CD14-positive monocyte (primary cell): ENCODE data around the gene GLS. TPM values are rescaled to one million over a fixed set of nuclear protein-coding genes. Genes with fewer than 3 reads are reported as not detected.
A peak's percentile ranks its signal among the peaks of the same experiment; 100 is the strongest.

Experiments used
- DNase-seq, 3 donors: peaks; one replicate each; pipeline ENCODE4 v3.0.0-alpha.2; 2011 to 2022
- H2AFZ ChIP-seq: 2 replicates; pipeline ENCODE4 v1.6.0; 2012; ENCODE audit warnings: mild to moderate bottlenecking, low read depth, low read length, inconsistent platforms; ENCODE audit not compliant: insufficient read depth, poor library complexity, severe bottlenecking
- H3K27ac ChIP-seq, 2 donors: 1 replicate in 1 of 2; 2 replicates in 1 of 2; pipeline ENCODE4 v1.5.1; 2012 to 2013; ENCODE audit warnings: low read length in 2 of 2, control low read depth in 1 of 2, inconsistent platforms in 1 of 2, low read depth in 1 of 2, mild to moderate bottlenecking in 1 of 2
- H3K27me3 ChIP-seq, 2 donors: one replicate each; pipeline versions ENCODE4 v1.6.0 to v1.6.1; 2011 to 2013; ENCODE audit warnings: low read length in 2 of 2; ENCODE audit not compliant: control insufficient read depth in 2 of 2, insufficient read depth in 2 of 2
- H3K36me3 ChIP-seq, 2 donors: replicated peaks in 1 of 2; 1 replicate in 1 of 2; 2 replicates in 1 of 2; pipeline versions ENCODE4 v1.5.1 to v1.6.1; 2012 to 2013; ENCODE audit warnings: low read length in 2 of 2, control low read depth in 1 of 2, inconsistent platforms in 1 of 2, mild to moderate bottlenecking in 1 of 2; ENCODE audit not compliant: insufficient read depth in 2 of 2, control insufficient read depth in 1 of 2
- H3K4me1 ChIP-seq, 2 donors: 1 replicate in 1 of 2; 2 replicates in 1 of 2; pipeline versions ENCODE4 v1.5.1 to v1.6.1; 2012 to 2013; ENCODE audit warnings: low read length in 2 of 2, control low read depth in 1 of 2, inconsistent platforms in 1 of 2, mild to moderate bottlenecking in 1 of 2, moderate library complexity in 1 of 2; ENCODE audit not compliant: insufficient read depth in 2 of 2, control insufficient read depth in 1 of 2
- H3K4me2 ChIP-seq: replicated peaks from 2 replicates; pipeline ENCODE3; 2012; ENCODE audit warnings: low read length, moderate library complexity, mild to moderate bottlenecking; ENCODE audit not compliant: poor library complexity, severe bottlenecking; ENCODE audit errors: extremely low read depth
- H3K4me3 ChIP-seq, 3 experiments: fragments of 200-600 bp in 1 of 3; sonication (generic) in 1 of 3; replicated peaks in 1 of 3; 1 replicate in 2 of 3; 2 replicates in 1 of 3; pipeline ENCODE4 v1.5.1; 2011 to 2013; ENCODE audit warnings: low read length in 3 of 3, mild to moderate bottlenecking in 3 of 3, control low read depth in 2 of 3, low read depth in 2 of 3, inconsistent platforms in 1 of 3, moderate library complexity in 1 of 3
- H3K79me2 ChIP-seq: 2 replicates; pipeline ENCODE4 v1.6.0; 2012; ENCODE audit warnings: mild to moderate bottlenecking, control low read depth, inconsistent platforms, low read length, moderate library complexity; ENCODE audit not compliant: insufficient read depth
- H3K9ac ChIP-seq: 2 replicates; pipeline ENCODE4 v1.6.0; 2017; ENCODE audit warnings: low read length, mild to moderate bottlenecking; ENCODE audit not compliant: insufficient read depth, poor library complexity, severe bottlenecking
- H3K9me3 ChIP-seq, 2 donors: replicated peaks in 1 of 2; 1 replicate in 1 of 2; 2 replicates in 1 of 2; pipeline versions ENCODE4 v1.5.1 to v1.6.1; 2012 to 2013; ENCODE audit warnings: low read length in 2 of 2, control low read depth in 1 of 2; ENCODE audit not compliant: control insufficient read depth in 1 of 2, insufficient read depth in 1 of 2
- H4K20me1 ChIP-seq: 2 replicates; pipeline ENCODE4 v1.6.0; 2012; ENCODE audit warnings: mild to moderate bottlenecking, low read length, control low read depth, moderate library complexity; ENCODE audit not compliant: insufficient read depth
- H3K27ac Mint-ChIP-seq, 7 donors: one replicate each; pipeline ENCODE4 v1.8.0; 2020; ENCODE audit warnings: mild to moderate bottlenecking in 7 of 7, mixed read lengths in 7 of 7, moderate library complexity in 6 of 7, inconsistent platforms in 2 of 7
- H3K27me3 Mint-ChIP-seq, 3 donors: one replicate each; pipeline ENCODE4 v1.8.0; 2021 to 2022; ENCODE audit warnings: low read depth in 3 of 3, mild to moderate bottlenecking in 3 of 3, mixed read lengths in 3 of 3, moderate library complexity in 3 of 3, inconsistent platforms in 1 of 3
- H3K36me3 Mint-ChIP-seq, 2 donors: one replicate each; pipeline ENCODE4 v1.8.0; 2020; ENCODE audit warnings: mixed read lengths in 2 of 2, inconsistent platforms in 1 of 2, mild to moderate bottlenecking in 1 of 2
- H3K4me1 Mint-ChIP-seq: one replicate; pipeline ENCODE4 v1.8.0; 2020; ENCODE audit warnings: mild to moderate bottlenecking, mixed read lengths
- H3K4me3 Mint-ChIP-seq, 2 donors: one replicate each; pipeline ENCODE4 v1.8.0; 2020; ENCODE audit warnings: mild to moderate bottlenecking in 2 of 2, mixed read lengths in 2 of 2, moderate library complexity in 1 of 2
- H3K9me3 Mint-ChIP-seq, 7 donors: one replicate each; pipeline ENCODE4 v1.8.0; 2020 to 2022; ENCODE audit warnings: mixed read lengths in 7 of 7, mild to moderate bottlenecking in 6 of 7, moderate library complexity in 6 of 7, inconsistent platforms in 2 of 7
- CTCF ChIP-seq: fragments of 200-600 bp; IDR thresholded peaks from one replicate; pipeline ENCODE4 v1.8.0; 2022; ENCODE audit warnings: antibody characterized with exemption, mild to moderate bottlenecking
- WGBS: methylation state at CpG from one replicate; pipeline ENCODE4 v1.1.5; 2013; ENCODE audit warnings: missing lambda C conversion rate; ENCODE audit not compliant: insufficient coverage; 5-methylcytosine and 5-hydroxymethylcytosine counted together
- intact Hi-C, 2 donors: fragments of 100-400 bp; cut with micrococcal nuclease; formaldehyde crosslinking; loops; one replicate each; pipeline versions ENCODE4 v1.15.0 to v1.15.1; 2023
- polyA plus RNA-seq, 3 donors: library from polyadenylated mRNA; depleted of rRNA in 1 of 3; unstranded in 2 of 3; stranded (reverse) in 1 of 3; fragments of 300-500 nt in 2 of 3; fragments of >200 nt in 1 of 3; fragmentation: Illumina TruSeq in 2 of 3; gene quantifications; 1 replicate in 2 of 3; 2 replicates in 1 of 3; pipeline ENCODE4 v1.2.3, GENCODE V29; 2012 to 2021

Gene GLS
- polyA plus RNA-seq, 3 donors, result 6.0 to 29.5 (median 9.0) TPM

DNA sequence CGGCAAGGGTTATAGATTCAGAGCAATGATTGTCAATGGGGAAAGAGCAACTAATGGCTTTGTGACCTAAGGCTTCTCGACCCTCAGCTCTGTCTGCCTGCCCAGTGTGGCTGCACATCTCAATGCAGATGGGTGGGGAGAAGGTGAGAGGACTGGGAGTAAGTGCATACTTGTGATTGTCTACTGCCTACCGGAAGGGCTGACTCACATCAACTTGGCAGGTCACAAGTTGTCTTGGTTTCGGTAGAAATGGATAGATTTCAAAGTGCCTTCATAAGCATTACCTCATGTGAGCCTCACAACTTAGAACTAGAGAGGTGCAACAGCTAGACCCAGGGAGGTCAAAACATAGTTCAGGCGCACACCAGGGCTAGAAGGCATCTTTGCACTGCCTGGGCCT, 104.0 kb downstream of the GLS start:
- Mint-ChIP-seq H3K9me3 (no peaks in the 10 kb centered on the region), H3K27me3 (peaks cover 0 to 2% (median 0%) of the 10 kb centered on the region in 3 donors), H3K36me3 (peaks cover 97 to 100% of the 10 kb centered on the region in 2 donors), H3K4me3 (no peak overlapping the region), H3K4me1 (no peaks in the 10 kb centered on the region), H3K27ac (peak overlapping the region in 3 of 7 donors; percentile 8 to 76 (median 51))
- WGBS, result 100% methylated on average over 4 of the region's 5 CpGs
- H3K79me2 ChIP-seq, result no peaks in the 10 kb centered on the region
- H4K20me1 ChIP-seq, result peaks cover 100% of the 10 kb centered on the region
- no peaks in the 10 kb centered on the region for H3K9me3 ChIP-seq
- TF ChIP-seq CTCF, result no peak
- H3K27ac ChIP-seq, result no peak overlapping the region
- H3K36me3 ChIP-seq, result peaks cover 100% of the 10 kb centered on the region in 2 donors
- H3K9ac ChIP-seq, result no peak overlapping the region
- no peak overlapping the region for H2AFZ ChIP-seq
- no peak overlapping the region for H3K4me2 ChIP-seq
- no peaks in the 10 kb centered on the region for H3K4me1 ChIP-seq
- H3K27me3 ChIP-seq, result no peaks in the 10 kb centered on the region
- intact Hi-C loops, result loop anchor here in 1 of 2 donors (5.0 kb wide), 1 partner anchor 1512 kb away; no protein-coding TSS in a partner anchor
- H3K4me3 ChIP-seq, result no peak overlapping the region
- DNase-seq, result no peak

GRCh38 chr2:190986221-190986953, 105.8 kb downstream of the GLS start:
- peak overlapping the region in 1 of 7 donors; percentile 43 for H3K27ac Mint-ChIP-seq
- peaks cover 0 to 2% (median 0%) of the 10 kb centered on the region in 3 donors for H3K27me3 Mint-ChIP-seq
- peaks cover 97 to 100% of the 10 kb centered on the region in 2 donors for H3K36me3 Mint-ChIP-seq
- Histone ChIP-seq H2AFZ (no peak overlapping the region), H3K4me2 (no peak overlapping the region), H3K27ac (peak overlapping the region in 1 of 2 donors; percentile 6), H3K9ac (no peak overlapping the region), H3K4me1 (no peaks in the 10 kb centered on the region), H3K27me3 (no peaks in the 10 kb centered on the region), H3K4me3 (no peak overlapping the region), H3K79me2 (peaks cover 4% of the 10 kb centered on the region), H4K20me1 (peaks cover 100% of the 10 kb centered on the region), H3K36me3 (peaks cover 100% of the 10 kb centered on the region in 2 donors), H3K9me3 (no peaks in the 10 kb centered on the region)
- no peaks in the 10 kb centered on the region for H3K9me3 Mint-ChIP-seq
- intact Hi-C loops, result no loop called here
- no peak for TF ChIP-seq CTCF
- H3K4me1 Mint-ChIP-seq, result no peaks in the 10 kb centered on the region
- 50% methylated on average over 8 of the region's 13 CpGs for WGBS
- H3K4me3 Mint-ChIP-seq, result no peak overlapping the region
- no peak for DNase-seq
